ENCODE data around the gene PDE7B.

- TF ChIP-seq CTCF (optimal IDR thresholded peaks at IDR 0.05 in 1 of 3, IDR thresholded peaks at IDR 0.05 in 1 of 3, conservative IDR thresholded peaks at IDR 0.05 in 1 of 3; ENCODE audit: extremely low read depth in 1 of 3, insufficient read depth in 2 of 3, low read length in 3 of 3): no peak
- TF ChIP-seq EZH2 (IDR thresholded peaks at IDR 0.05; ENCODE audit: low read length): no peak
Observed at GRCh38 chr6:136087986-136088385, 236.5 kb downstream of the PDE7B start.
